Measurements from ENCODE around the gene UNC13A.
A peak's percentile ranks its signal among the peaks of the same experiment; 100 is the strongest.

Gene UNC13A

DNA sequence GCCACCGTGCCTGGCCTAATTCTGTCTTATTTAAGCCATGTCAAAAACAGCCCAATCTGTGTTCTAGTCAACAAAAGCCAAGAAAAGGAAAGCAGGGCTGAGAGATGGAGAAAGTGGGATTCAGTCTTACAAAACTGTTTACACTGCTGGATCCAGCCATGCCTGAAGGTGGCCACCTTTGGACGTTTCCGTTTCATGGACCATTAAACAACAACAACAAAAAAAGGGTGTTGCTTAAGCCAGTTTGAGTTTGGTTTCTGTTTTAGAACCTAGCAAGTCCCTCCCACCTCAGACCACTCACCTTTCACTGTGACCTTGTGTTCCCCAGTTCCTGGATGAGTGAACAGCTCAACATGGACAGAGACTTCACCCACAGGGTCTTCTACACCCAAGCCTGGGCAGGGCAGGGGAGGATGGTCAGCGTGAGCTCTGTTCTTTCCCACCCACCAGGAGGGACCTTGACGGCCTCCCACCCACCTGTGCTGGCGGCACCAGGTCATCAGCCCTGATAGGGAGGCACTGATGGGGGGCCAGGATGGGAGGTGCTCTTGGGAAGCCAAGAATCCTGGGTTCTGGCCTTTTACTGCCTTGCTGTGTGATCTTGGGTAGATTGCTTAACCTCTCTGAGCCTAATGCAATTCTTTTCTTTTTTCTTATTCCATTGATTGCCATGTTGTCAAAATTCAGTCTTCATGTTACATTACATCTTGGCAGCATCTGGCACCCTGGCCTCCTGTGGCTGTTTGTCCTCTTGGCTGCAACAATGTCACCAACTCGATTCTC is 76.5 kb downstream of the UNC13A start:
- TF ChIP-seq CTCF (IDR thresholded peaks at IDR 0.05; ENCODE audit: extremely low read depth, missing control alignments): no peak
- DNase-seq (ENCODE audit: low spot score): no peak

DNA sequence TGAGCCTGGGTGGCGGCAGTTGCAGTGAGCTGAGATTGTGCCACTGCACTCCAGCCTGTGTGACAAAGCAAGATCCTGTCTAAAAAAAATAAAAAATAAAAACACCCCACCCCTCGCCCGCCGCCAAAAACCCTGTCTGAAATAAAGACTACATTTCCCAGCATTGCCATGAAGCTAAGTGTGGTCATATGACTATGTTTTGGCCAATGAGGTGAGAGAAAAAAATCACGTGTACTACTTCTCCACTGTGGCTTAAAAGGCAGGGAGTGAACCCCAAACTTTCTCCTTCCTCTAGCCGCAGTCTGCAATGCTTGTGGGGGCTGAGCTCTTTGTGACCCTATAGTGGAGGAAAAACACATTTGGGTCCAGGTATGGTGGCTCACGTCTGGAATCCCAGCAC is 77.8 kb downstream of the UNC13A start:
- no peak for TF ChIP-seq CTCF (IDR thresholded peaks at IDR 0.05; ENCODE audit: extremely low read depth, missing control alignments)
- DNase-seq (ENCODE audit: low spot score): peak; percentile 69

- DNase-seq (ENCODE audit: low spot score): no peak
- no peak for TF ChIP-seq CTCF (IDR thresholded peaks at IDR 0.05; ENCODE audit: extremely low read depth, missing control alignments)
These were observed 80.2 kb downstream of the UNC13A start for GRCh38 chr19:17607936-17608335.

GRCh38 chr19:17606590-17607185 is 81.5 kb downstream of the UNC13A start:
- TF ChIP-seq CTCF (IDR thresholded peaks at IDR 0.05; ENCODE audit: extremely low read depth, missing control alignments): no peak
- DNase-seq (ENCODE audit: low spot score): no peak

DNA sequence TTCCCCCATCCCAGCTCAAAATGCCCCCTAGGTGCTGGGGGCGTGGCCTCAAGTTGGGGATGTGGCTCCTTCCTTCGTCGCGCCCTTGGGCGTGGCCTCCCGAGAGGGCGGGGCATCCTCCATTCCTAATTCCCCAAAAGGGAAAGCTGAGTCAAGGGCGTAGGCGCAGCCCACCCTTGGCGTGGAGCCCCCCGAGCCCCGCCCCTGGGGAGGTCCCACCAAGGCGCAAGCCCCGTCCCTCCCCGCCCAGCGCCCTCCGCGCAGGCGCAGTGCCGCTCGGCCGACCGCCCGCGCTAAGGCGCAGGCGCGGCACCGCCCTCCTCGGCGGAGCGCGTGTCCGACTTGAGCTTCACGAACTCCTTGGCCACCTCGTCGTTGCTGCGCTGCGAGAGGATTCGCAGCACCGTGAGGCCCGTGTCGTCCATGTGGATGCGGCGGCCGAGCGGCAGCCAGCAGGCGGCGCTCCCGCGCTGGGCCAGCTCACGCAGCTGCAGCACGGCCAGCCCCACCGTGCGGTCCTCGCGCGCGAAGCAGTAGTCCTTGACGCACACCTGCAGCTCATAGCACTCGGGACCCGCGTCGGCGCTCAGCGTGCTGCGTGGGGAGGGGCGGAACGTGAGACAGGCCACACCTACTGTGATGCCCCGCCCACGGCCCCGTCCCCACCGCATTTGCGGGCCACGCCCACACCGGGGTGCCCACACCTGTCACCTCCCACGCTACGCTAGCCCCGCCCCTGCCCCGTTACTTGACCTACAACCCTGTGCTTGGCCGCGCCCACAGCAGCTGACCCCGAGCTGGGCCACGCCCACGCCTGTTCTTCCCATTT is 82.2 kb downstream of the UNC13A start:
- TF ChIP-seq CTCF (IDR thresholded peaks at IDR 0.05; ENCODE audit: extremely low read depth, missing control alignments): peak; percentile 42
- DNase-seq (ENCODE audit: low spot score): peak; percentile 97

DNA sequence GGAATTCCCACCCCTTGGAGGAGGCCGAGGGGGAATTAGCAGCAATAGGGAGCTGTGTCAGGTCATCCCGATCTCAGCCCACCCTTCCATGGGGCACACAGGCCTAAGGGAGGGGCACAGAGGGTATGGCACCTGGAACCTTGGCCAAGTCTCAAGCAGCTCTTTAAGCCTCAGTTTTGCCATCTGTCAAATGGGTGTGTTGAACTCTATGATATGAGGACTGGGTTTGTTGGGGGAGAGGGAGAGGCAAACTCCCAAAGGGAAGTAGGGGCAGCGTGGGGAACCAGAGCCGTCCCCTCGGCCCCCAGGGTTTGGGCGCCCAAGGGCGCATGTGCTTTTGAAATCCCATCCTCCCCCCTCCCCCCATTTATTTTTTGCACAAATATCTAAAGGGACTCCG is 83.0 kb downstream of the UNC13A start:
- DNase-seq (ENCODE audit: low spot score): no peak
- TF ChIP-seq CTCF (IDR thresholded peaks at IDR 0.05; ENCODE audit: extremely low read depth, missing control alignments): no peak
